T-helper 2 cell (primary cell): ENCODE measurements around the gene BCLAF1.
A peak's percentile ranks its signal among the peaks of the same experiment; 100 is the strongest.
"Not testable (repeated sequence)": the region's sequence is repeated elsewhere in the genome, so short reads cannot be mapped to it uniquely, and the experiment has no call there.

Experiments
- DNase-seq, 5 experiments: peaks; one replicate each; pipeline versions ENCODE4 v3.0.0 to v3.0.0-alpha.2; 2012 to 2022

Gene BCLAF1

DNA sequence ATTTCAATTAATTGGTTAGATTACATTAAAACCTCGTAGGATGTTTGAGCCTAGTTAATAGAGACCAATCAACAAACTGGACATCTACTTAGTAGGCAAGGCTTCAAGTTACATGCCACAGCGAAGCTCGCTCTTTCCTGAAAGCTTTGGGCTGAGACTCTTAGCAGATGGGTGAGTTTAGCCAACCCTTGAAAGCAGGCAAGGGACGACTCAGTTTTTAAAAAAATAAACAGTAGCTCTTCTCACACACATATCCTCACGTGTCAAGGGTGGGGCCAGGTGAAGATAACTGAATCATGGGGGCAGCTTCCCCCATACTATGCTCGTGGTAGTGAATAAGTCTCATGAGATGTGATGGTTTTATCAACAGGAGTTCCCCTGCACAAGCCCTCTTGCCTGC lies 40.3 kb downstream of the BCLAF1 start:
- DNase-seq, result peak in 1 of 5 experiments; percentile 41

DNA sequence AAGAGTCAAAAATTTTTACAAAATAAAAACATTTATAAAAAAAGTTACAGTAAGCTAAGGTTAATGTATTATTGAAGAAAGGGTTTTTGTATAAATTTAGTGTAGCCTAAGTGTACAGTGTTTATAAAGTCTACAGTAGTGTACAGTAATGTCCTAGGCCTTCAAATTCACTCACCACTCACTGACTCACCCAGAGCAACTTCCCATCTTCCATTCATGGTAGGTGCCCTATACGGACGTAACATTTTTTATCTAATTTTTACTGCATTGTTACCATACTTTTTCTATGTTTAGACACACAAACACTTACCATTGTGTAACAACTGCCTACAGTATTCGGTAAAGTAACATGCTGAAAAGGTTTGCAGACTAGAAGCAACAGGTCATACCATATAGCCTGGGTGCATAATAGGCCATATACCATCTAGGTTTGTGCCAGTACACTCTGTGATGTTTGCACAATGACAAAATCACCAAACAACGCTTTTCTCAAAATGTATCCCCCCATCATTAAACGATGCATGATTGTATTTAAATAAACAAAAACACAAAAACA lies 45.5 kb downstream of the BCLAF1 start:
- DNase-seq, result no peak

DNA sequence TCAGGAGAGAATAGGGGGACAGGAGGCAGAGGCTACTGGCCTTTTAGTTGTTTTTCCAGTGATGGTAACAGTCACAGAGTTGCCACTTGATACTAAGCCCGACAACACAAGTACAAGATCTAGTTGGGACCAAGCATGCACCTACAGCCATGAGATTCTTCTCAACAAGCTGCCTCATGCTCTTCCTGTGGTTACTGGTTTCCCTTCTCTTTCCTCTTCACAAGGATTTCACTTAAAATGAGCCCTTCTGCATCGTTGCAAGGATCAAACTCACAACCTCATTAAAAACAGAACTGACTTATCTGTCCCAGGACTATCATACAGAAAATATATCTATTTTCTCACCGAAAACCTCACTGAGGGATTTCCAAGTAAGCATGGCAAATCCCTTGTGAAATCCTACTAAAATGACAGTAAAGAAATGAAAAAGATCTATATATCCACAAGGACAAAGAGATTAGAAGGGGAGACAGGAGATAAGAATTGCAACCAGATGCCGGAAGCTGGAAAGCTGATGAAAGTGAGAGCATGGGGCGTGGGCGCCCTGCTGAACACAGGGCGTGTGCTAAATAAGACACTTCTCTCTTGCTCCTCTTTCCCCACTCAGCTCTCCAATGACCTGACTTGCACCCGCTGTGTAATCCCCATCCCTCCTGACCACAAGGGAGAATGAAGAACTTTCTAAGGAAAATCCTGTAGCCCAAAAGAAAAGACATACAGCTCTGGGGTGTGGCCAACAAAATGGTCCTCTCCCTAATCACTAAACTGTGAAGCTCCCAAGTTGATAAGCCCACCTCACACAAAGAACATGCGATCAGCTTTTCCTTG lies 53.0 kb downstream of the BCLAF1 start:
- DNase-seq, result no peak

DNA sequence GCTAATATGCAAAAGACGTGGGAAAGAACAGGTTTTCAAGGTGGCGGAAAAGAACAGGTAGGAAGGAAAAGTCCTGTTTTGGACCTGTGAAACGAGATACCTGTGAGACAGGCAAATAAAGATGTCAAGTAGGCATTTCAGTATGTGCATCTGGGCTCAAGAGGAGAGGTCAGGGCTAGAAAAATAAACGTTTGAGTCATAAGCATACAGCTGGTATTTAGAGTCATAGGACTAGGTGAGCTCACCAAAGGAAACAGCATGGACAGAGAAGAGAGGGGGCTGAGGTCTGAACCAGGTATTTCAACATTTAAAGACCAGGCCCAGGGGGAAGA lies 54.4 kb downstream of the BCLAF1 start:
- DNase-seq, result no peak

DNA sequence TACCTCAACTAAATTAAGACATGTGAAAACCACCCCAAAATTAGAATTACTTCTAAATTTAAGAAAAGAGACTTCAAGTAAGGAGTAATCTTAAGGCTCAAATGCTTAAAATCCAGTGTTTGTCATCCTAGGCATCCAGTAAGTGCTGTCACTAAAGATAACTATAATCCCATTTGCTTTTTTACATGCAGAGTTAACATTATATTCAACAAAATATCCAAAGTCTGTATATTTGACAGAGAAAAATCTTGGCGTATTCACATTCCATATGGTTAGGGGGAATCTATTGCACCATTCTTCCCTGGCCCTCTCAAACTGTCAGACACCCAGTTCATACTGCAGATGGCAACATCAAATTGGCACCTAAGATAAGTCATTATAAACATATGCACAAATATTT lies 56.9 kb downstream of the BCLAF1 start:
- no peak for DNase-seq

DNA sequence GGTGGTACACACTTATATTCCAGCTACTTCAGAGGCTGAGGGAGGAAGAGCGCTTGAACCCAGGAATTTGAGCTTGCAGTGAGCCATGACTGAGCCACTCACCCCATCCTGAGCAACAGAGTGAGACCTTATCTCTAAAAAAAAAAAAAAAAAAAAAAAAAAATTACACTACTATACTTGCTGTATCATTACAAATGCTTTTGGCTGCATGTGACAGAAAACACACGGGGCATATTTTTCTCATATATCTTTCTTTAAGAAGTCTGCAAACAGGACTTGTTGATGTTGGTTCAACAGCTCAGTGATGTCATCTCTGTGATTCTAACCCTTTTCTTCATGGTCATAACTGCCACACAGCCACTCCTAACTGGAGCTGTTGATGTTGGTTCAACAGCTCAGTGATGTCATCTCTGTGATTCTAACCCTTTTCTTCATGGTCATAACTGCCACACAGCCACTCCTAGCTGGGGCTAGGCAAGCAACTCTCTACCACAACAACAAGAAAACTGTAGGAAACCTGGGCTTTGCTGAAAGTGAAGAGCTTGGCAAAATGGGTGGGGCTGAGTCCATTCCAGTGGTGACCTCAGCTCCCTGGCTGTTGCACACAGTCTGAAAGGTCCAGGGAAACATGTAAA lies 59.3 kb downstream of the BCLAF1 start:
- peak in 1 of 5 experiments; percentile 21 for DNase-seq

DNA sequence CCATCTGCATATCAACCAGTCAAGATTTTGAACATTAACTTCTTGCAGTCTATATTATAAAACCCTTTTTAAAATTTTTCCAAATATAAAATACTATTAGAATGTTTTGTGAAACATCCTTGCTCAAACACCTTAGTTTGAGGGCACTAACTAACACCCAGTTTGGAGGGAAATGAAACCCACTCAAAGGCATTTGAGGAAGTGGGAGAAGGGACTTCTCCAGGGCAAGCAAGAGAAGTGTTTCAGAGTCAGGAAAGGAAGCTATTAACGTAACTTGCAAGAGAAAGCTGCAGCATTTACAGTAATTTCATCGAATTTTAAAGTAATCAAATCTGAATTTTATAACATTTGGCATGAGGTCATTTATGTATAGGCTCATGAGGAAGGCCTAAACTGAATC lies 60.8 kb downstream of the BCLAF1 start:
- no peak for DNase-seq

DNA sequence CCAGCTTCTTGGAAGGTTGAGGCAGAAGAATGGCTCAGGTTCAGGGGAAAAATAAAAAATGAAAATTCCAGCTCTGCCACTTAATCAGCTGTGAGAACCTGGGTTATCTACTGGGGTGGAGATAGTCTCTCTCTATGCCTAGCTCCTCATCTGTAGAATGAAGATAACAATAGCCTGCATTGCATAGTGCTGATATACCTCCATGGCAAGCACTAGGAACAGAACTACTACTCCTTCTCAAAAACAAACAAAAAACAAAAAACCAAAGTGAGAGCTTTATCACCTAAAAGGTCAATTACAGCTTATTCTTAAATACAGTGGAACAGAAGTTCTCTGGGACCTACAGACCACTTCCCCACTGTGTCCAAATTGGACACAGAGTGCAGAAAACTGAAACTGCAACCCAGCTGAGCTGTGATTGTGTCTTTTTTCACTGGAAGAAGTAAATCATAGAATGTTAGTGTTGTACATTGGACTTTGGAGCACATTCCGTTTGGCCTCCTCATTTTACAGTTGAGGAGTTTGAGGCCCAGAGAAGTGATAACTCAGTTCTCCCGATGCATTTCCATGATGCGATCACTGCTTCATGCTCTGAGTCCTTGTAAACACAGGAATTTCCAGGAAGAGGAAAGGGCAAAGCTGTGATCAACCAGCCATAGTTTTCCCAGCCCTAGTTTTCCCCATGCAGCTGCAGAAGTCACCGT lies 62.8 kb downstream of the BCLAF1 start:
- no peak for DNase-seq

DNA sequence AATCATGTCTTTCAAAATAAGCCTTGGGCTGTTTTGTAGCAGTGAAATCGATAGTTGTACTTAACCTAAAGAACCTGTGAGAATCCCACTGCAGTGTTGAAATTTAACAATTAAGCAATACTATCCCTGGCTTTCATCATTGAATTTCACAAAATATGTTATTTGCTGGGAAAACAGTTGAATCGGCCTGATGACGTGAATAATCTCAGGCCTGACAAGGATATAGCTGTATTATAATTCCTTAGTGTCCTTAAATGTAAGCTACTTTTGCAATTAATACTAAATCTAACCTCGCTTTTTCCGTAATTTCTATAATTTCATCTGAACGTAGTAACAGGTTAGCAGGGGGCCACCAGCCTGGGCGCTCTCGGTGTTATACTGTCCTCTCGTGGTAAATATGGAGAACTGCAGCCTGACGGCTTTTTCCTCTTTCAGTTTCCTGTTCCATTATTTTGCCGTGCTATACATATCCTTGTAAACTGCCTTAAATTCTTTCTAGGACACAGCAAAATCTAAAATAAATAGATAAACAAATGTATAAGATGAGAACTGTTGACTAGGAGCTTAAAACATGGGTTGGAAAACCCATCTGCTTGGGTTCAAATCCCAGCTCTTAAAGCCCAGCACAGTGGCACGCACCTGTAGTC lies 63.5 kb downstream of the BCLAF1 start:
- DNase-seq, result peak in 4 of 5 experiments; percentile 10 to 69 (median 36)

DNA sequence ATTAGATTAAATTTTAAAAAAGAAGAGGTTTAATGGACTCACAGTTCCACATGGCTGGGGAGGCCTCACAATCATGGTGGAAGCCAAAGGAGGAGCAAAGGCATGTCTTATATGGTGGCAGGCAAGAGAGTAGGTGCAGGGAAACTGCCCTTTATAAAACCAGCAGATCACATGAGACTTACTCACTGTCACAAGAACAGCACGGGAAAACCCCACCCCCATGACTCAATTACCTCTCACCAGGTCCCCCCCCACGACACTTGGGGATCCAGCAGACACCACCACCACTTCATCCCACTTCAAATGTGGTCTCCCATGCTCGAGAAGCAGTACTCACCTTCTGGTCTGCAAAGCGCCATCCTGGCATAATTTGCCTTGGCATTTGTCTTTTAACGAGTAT lies 64.2 kb downstream of the BCLAF1 start:
- no peak for DNase-seq

DNA sequence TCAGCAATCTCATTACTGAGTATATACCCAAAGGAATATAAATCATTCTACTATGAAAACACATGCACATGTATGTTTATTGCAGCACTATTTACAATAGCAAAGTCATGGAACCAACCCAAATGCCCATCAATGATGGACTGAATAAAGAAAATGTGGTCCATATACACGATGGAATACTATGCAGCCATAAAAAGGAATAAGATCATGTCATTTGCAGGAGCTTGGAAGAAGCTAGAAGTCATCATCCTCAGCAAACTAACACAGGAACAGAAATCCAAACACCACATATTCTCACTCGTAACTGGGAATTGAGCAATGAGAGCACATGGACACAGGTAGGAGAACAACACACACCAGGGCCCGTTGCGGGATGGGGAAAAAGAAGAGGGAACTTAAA lies 64.7 kb downstream of the BCLAF1 start:
- DNase-seq, result not testable (repeated sequence)

DNA sequence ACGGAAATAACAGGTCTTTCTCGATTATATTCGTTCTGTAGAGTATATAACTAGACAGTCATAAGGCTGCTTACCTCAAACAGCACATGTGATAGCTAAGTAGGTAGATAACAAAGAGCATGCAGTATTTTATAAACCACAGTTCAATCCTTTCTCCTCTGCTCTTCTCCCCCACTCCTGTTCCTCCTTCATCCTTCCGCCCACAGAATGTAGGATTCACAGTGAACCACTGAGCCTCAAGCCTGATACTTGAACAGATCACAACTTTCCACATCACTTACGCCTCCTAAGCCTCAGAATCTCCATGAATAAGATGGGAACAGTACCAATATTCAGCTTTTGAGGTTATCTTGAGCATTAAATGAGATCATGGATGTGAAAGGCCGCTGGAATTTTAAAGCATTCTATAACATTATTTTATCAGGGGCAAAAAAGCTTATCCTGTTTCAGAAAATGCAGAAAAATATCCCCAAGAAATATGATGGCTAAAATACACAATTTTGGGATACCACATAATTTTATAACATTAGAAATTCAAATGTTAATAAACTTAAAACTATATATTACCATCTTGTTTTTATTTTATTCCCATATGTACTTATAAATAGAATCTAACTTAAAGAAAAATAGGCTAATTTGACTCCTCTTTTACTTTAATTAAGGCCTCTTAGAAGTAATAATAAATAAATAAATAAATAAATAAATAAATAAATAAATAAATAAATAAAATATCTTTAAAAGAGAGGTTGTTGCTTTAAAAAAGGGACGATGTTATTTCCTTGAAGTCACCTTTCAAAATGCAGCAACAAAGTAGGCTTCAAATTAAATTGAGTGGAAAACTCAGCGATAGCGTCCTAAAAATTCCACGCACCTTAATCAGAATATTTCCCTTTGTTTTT lies 72.9 kb downstream of the BCLAF1 start:
- DNase-seq, result no peak

DNA sequence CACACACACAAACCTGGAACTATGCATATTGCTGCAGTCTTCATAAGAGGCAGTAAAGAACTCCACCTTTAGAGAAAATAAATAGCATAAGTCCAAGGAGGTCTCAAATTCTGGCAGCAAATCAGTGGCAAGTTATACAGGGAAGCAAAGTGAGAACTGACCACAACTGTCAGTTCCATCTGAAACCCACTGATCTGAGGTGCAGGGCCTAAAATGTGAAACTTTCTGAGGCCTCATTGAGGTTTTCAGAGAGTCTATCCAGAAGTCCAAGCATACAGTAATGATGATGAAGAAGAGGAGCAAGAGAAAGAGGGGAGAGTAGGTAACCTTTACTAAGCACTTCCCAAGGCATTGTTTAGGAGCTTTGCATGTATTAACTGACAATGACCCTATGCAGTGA lies 75.8 kb downstream of the BCLAF1 start:
- DNase-seq, result no peak

DNA sequence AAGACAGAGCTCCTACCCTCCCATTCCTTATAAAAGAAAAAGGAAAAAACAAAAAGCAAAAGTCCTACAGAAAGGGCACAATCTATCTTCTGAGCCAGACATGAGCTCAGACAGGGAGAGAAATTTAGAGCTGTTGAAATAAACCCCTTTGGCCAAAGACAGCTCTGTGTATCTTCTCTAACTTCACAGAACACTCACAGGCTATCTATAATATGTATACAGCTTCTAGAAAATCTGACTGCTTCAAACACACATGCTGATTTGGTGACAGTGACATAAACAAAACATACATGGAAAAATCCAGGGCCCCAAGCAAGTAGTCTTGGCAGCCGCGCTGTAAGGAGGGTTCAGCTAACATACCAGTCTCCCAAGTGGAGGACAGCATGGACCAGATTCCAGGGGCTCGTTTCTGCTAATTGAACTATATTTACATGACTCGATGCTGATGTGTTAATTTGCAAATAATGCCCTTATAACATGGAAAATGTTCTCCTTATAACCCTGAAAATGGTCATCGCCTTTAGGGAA lies 76.6 kb downstream of the BCLAF1 start:
- no peak for DNase-seq

DNA sequence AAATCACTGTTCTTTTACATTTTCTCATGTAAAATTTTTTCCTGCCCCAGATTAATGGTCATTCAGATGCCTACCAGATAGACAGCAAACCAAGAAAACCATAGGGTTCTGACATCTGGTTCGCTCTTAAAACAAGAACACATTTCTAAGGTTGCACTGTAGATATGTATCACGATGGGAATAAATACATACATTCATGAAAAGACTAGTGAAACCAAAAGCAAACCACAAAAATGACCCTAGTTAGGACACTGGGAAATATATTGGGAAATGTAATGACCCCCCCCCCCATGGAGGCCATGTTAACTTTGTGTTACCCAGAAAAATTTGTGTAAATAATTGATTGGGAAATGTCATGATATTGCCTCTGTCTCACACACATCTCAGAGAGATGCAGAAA lies 77.0 kb downstream of the BCLAF1 start:
- DNase-seq, result no peak

DNA sequence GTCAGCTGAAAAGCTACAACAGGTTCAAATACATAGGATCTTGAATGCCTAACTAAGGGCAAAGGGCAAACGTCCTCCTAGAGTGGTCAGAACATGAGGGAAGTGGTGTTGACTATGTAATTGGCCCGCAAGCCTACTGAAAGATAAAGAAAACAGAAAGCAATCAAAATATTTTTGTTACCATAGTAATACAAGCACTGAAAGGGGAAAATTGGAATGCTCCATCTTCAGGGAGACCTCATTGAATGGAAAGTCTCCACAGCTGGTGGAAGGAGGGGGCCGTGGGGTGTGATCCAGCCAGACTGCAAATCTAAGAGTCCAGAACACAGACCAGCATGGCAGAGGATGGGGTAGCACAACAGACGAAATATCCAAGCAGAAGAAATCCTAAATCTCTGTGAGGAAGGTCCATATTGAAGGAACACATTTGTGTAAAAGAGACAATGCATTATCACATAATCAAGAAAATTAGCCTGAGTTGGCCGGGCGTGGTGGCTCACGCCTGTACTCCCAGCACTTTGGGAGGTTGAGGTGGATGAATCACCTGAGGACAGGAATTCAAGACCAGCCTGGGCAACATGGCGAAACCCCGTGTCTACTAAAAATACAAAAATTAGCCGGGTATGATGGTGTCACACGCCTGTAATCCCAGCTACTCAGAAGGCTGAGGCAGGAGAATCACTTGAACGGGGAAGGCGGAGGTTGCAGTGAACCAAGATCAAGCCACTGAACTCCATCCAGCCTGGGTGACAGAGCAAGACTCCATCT lies 79.1 kb downstream of the BCLAF1 start:
- no peak for DNase-seq

DNA sequence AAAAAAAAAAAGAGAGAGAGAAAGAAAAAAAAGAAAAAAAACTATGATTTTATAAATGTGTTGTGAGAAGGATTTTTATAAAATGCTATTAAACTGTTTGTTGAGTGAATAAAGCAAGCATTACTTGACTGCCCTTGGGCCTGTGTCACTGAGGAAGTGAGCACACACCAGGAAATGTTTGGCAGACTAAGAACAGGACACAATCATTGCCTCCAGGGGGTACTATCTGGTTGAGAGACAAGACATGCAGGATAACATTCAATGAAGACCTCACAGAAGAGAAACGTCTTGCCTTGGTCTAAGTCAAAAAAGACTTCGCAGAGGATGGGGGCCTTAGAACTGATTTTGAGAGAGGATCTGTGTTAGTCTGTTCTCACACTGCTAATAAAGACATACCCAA lies 80.2 kb downstream of the BCLAF1 start:
- no peak for DNase-seq

DNA sequence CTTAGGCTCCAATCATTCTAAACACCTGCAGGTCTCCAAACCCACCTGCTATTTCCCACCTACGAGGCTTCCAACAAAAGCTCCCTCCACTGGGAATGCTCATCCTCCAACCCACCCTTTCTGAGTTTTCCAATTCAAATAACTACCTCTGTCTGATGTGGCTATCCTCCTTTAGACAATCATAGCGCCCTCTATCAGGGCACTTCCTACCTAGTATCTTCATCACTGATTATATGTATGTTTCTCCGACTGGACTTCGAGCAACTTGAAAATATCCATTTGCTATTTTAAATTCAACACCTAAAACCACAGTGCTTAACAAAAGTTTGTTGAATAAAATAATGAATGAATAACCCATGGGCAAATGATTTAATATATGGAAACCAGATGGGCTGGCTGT lies 80.9 kb downstream of the BCLAF1 start:
- no peak for DNase-seq
